Measurements from ENCODE around the gene CTTN. TPM values are rescaled to one million over a fixed set of nuclear protein-coding genes. Genes with fewer than 3 reads are reported as not detected.

The CTTN gene
- total and polyA plus RNA-seq, 8 donors: 162 to 242 (median 198) TPM

GRCh38 chr11:70462818-70463477, 64.6 kb downstream of the CTTN start:
- ATAC-seq (no peak), DNase-seq (no peak)
- H3K27me3 ChIP-seq: peaks cover 0 to 58% of the 10 kb centered on the region in 2 donors
- H3K27ac ChIP-seq: no peak overlapping the region
- H3K36me3 ChIP-seq: no peaks in the 10 kb centered on the region
- TF ChIP-seq, protein P1, sequence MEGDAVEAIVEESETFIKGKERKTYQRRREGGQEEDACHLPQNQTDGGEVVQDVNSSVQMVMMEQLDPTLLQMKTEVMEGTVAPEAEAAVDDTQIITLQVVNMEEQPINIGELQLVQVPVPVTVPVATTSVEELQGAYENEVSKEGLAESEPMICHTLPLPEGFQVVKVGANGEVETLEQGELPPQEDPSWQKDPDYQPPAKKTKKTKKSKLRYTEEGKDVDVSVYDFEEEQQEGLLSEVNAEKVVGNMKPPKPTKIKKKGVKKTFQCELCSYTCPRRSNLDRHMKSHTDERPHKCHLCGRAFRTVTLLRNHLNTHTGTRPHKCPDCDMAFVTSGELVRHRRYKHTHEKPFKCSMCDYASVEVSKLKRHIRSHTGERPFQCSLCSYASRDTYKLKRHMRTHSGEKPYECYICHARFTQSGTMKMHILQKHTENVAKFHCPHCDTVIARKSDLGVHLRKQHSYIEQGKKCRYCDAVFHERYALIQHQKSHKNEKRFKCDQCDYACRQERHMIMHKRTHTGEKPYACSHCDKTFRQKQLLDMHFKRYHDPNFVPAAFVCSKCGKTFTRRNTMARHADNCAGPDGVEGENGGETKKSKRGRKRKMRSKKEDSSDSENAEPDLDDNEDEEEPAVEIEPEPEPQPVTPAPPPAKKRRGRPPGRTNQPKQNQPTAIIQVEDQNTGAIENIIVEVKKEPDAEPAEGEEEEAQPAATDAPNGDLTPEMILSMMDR (IDR thresholded peaks at IDR 0.05): no peak
- no peaks in the 10 kb centered on the region for H3K4me1 ChIP-seq
- intact Hi-C loops (cut with DNase I): no loop called here
- no peaks in the 10 kb centered on the region for H3K9me3 ChIP-seq
- H3K4me3 ChIP-seq: no peak overlapping the region

- Histone ChIP-seq H3K4me1 (no peaks in the 10 kb centered on the region), H3K9me3 (no peaks in the 10 kb centered on the region), H3K36me3 (no peaks in the 10 kb centered on the region), H3K27ac (no peak overlapping the region), H3K4me3 (no peak overlapping the region), H3K27me3 (peaks cover 0 to 52% of the 10 kb centered on the region in 2 donors)
- no peak for ATAC-seq
- intact Hi-C loops (cut with DNase I): no loop called here
- peak in 1 of 4 donors; percentile 65 for DNase-seq
- TF ChIP-seq, protein P1 (IDR thresholded peaks at IDR 0.05): no peak
Measured at GRCh38 chr11:70463478-70464255, 65.3 kb downstream of the CTTN start.

GRCh38 chr11:70464509-70465361, 66.4 kb downstream of the CTTN start:
- Histone ChIP-seq H3K9me3 (no peaks in the 10 kb centered on the region), H3K27me3 (peaks cover 0 to 48% of the 10 kb centered on the region in 2 donors), H3K4me1 (no peaks in the 10 kb centered on the region), H3K36me3 (no peaks in the 10 kb centered on the region), H3K27ac (no peak overlapping the region), H3K4me3 (no peak overlapping the region)
- DNase-seq (peak in 1 of 4 donors; percentile 59), ATAC-seq (no peak)
- TF ChIP-seq, protein P1 (IDR thresholded peaks at IDR 0.05): no peak
- intact Hi-C loops (cut with DNase I): loop anchor here in 1 of 2 donors (5.0 kb wide), 1 partner anchor 293 kb away; no protein-coding TSS in a partner anchor

DNA sequence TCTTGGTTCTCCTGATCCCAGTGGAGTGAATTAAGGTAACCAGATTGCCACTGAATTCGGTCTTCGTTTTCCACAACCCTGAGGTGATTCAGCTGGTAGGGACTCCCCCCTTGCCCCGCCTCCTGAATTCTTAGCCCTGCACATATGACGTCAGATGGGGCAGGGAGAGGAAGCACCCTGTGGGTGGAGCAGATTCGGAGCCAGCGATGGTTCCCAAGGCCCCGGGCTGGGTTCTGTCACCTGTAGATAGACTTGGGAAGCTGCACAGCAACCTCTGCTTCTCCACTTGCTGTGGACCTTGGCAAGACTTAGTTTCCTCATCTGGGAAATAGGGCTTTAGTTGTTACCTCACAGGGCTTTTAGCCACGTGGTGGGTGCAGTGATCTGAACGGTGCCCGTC, 67.8 kb downstream of the CTTN start:
- Histone ChIP-seq H3K36me3 (no peaks in the 10 kb centered on the region), H3K27ac (no peak overlapping the region), H3K27me3 (peaks cover 0 to 34% of the 10 kb centered on the region in 2 donors), H3K4me1 (no peaks in the 10 kb centered on the region), H3K4me3 (no peak overlapping the region), H3K9me3 (no peaks in the 10 kb centered on the region)
- TF ChIP-seq, protein P1 (IDR thresholded peaks at IDR 0.05): no peak
- ATAC-seq (peak; percentile 12), DNase-seq (no peak)
- intact Hi-C loops (cut with DNase I): loop anchor here in 1 of 2 donors (5.0 kb wide), 1 partner anchor 291 kb away; no protein-coding TSS in a partner anchor
